ENCODE measurements around the gene PROSER2. TPM values are rescaled to one million over a fixed set of nuclear protein-coding genes. Genes with fewer than 3 reads are reported as not detected.
A peak's percentile ranks its signal among the peaks of the same experiment; 100 is the strongest.

The PROSER2 gene
- total and polyA plus RNA-seq, 3 experiments from 2014 or later: 1.5 to 2.4 (median 1.7) TPM

DNA sequence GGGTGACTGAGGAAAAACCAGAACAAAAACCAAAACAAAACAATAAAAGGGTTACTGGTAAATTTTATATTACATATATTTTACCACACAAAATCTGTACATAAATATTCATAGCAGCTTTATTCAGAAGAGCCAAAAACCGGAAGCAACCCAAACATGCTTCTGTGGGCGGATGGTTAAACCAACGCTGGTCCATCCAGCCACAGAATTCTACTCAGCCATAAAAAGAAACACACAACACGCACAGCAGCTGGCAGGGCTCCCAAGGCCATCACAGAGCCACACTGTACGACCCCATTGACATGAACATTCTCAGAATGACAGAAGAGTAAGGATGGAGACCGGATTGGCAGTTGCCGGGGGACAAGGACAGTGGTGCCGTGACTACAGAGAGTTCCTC lies 83.6 kb downstream of the PROSER2 start:
- no peak for DNase-seq
- Histone ChIP-seq H3K4me1 (ENCODE audit: insufficient read depth, low read length) (no peaks in the 10 kb centered on the region), H3K36me3 (ENCODE audit: insufficient read depth, low read length) (no peaks in the 10 kb centered on the region), H3K4me3 (ENCODE audit: low read length) (no peak overlapping the region), H3K27ac (ENCODE audit: low read depth, low read length) (no peak overlapping the region), H3K9me3 (ENCODE audit: low read length) (no peaks in the 10 kb centered on the region), H3K27me3 (ENCODE audit: insufficient read depth, low read length, poor library complexity, severe bottlenecking) (no peaks in the 10 kb centered on the region)
- CTCF ChIA-PET: no interaction called here
- Mint-ChIP-seq H3K4me1 (peaks cover 1 to 5% (median 3%) of the 10 kb centered on the region in 3 donors), H3K9me3 (no peaks in the 10 kb centered on the region), H3K4me3 (no peak overlapping the region), H3K27me3 (peaks cover 3 to 12% of the 10 kb centered on the region in 2 donors), H3K27ac (no peak overlapping the region), H3K36me3 (peaks cover 0 to 2% (median 0%) of the 10 kb centered on the region in 3 donors)
- POLR2A ChIA-PET: no interaction called here

DNA sequence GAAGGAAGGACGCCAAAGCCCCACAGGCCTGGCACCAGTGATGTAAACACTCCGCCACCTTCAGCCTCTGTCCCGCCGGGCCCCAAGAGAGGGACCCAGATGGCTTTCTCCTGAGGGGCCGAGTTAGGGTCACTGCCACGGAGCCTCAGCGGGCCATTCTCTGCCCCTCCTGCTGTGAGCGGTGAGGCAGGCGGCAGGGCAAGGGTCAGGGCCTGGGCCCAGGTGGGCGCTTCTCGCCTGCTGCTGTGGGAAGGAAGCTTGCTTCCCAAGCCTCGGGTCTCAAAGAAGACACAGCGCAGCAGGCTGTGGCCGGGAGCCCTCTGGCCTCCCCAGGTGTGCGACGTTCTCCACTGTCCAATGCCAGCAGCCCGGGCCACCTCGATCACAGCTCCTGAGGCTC lies 84.8 kb downstream of the PROSER2 start:
- H3K27me3 Mint-ChIP-seq: peaks cover 0 to 6% of the 10 kb centered on the region in 2 donors
- Histone ChIP-seq H3K9me3 (ENCODE audit: low read length) (no peaks in the 10 kb centered on the region), H3K4me3 (ENCODE audit: low read length) (no peak overlapping the region), H3K36me3 (ENCODE audit: insufficient read depth, low read length) (no peaks in the 10 kb centered on the region), H3K27me3 (ENCODE audit: insufficient read depth, low read length, poor library complexity, severe bottlenecking) (no peaks in the 10 kb centered on the region), H3K4me1 (ENCODE audit: insufficient read depth, low read length) (no peaks in the 10 kb centered on the region), H3K27ac (ENCODE audit: low read depth, low read length) (no peak overlapping the region)
- ChIA-PET POLR2A (no interaction called here), CTCF (no interaction called here)
- DNase-seq: no peak
- peaks cover 0 to 2% (median 0%) of the 10 kb centered on the region in 3 donors for H3K36me3 Mint-ChIP-seq
- no peak overlapping the region for H3K4me3 Mint-ChIP-seq
- H3K4me1 Mint-ChIP-seq: peaks cover 1 to 5% (median 3%) of the 10 kb centered on the region in 3 donors
- no peaks in the 10 kb centered on the region for H3K9me3 Mint-ChIP-seq
- no peak overlapping the region for H3K27ac Mint-ChIP-seq

DNA sequence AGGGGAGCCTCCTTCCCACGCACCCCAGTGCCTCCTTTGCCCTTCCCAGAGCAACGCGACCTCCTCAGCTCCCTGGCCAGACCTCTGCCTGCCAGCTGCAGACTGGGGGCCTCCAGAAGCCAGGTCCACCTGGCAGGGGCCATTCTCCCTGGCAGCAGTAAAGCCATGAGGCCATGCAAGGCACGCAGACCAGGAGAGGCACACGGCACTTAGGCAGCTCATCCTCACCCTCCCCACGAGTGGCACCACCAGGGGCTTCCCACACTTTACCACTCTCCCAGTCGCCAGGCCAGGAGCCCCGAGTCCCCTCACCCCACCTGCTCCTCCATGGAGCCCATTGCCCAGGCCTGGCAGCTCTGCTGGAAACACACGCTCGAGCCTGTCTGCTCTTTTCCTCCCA lies 85.4 kb downstream of the PROSER2 start:
- POLR2A ChIA-PET: no interaction called here
- Mint-ChIP-seq H3K27me3 (peaks cover 0 to 6% of the 10 kb centered on the region in 2 donors), H3K4me3 (no peak overlapping the region), H3K36me3 (peaks cover 0 to 2% (median 0%) of the 10 kb centered on the region in 3 donors), H3K4me1 (peaks cover 1 to 5% (median 3%) of the 10 kb centered on the region in 3 donors), H3K9me3 (no peaks in the 10 kb centered on the region), H3K27ac (peak overlapping the region in 1 of 8 donors; percentile 60)
- Histone ChIP-seq H3K27ac (ENCODE audit: low read depth, low read length) (no peak overlapping the region), H3K36me3 (ENCODE audit: insufficient read depth, low read length) (no peaks in the 10 kb centered on the region), H3K9me3 (ENCODE audit: low read length) (no peaks in the 10 kb centered on the region), H3K4me1 (ENCODE audit: insufficient read depth, low read length) (no peaks in the 10 kb centered on the region), H3K27me3 (ENCODE audit: insufficient read depth, low read length, poor library complexity, severe bottlenecking) (no peaks in the 10 kb centered on the region), H3K4me3 (ENCODE audit: low read length) (no peak overlapping the region)
- CTCF ChIA-PET: no interaction called here
- DNase-seq: no peak

DNA sequence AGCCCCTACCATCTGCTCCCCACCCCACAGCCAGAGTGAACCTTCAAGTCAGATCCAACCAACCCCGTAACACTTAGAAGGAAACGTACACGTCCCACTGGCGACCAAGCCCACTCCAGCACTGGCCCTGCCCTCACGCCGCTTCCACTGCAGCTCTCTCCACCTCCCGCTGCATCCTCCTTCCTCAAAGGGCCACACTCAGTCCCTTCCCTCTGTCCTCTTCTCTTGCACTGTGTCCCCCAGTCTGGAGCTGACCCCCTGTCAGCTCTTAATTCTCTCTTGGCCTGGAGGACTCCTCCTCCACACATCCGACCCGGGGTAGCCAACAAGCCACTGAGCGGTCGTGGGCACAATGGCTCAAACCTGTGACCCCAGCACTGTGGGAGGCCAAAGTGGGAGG lies 85.8 kb downstream of the PROSER2 start:
- DNase-seq: no peak
- no peaks in the 10 kb centered on the region for H3K4me1 ChIP-seq (ENCODE audit: insufficient read depth, low read length)
- H3K27ac ChIP-seq (ENCODE audit: low read depth, low read length): no peak overlapping the region
- no peaks in the 10 kb centered on the region for H3K9me3 ChIP-seq (ENCODE audit: low read length)
- ChIA-PET POLR2A (no interaction called here), CTCF (no interaction called here)
- no peaks in the 10 kb centered on the region for H3K9me3 Mint-ChIP-seq
- no peak overlapping the region for H3K4me3 ChIP-seq (ENCODE audit: low read length)
- no peaks in the 10 kb centered on the region for H3K36me3 ChIP-seq (ENCODE audit: insufficient read depth, low read length)
- peaks cover 0 to 2% (median 0%) of the 10 kb centered on the region in 3 donors for H3K36me3 Mint-ChIP-seq
- H3K4me3 Mint-ChIP-seq: no peak overlapping the region
- H3K27me3 Mint-ChIP-seq: peaks cover 0 to 6% of the 10 kb centered on the region in 2 donors
- H3K4me1 Mint-ChIP-seq: peaks cover 1 to 5% (median 3%) of the 10 kb centered on the region in 3 donors
- H3K27me3 ChIP-seq (ENCODE audit: insufficient read depth, low read length, poor library complexity, severe bottlenecking): no peaks in the 10 kb centered on the region
- peak overlapping the region in 1 of 8 donors; percentile 19 for H3K27ac Mint-ChIP-seq

DNA sequence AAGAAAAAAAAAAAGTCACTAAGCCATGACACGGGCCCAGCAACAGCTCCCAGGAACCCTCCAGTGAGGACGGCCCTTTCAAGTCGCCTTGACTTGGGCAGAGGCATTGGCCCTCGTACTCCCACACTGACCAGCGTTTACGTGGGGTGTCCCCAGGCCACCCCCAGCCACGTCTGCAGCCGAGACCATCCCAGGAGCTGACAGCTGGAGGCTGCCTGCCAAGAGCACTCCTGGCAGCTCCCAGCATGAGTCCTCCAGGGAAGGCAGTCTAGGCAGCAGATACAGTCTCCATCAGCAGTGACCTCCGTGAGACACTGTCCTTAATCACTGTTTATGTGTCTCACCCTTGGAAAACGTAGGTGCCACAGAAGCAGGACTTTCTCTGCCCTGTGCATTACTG lies 86.5 kb downstream of the PROSER2 start:
- Mint-ChIP-seq H3K27ac (no peak overlapping the region), H3K27me3 (peaks cover 0 to 6% of the 10 kb centered on the region in 2 donors), H3K4me3 (no peak overlapping the region), H3K36me3 (peaks cover 0 to 2% (median 0%) of the 10 kb centered on the region in 3 donors), H3K4me1 (peaks cover 1 to 5% (median 3%) of the 10 kb centered on the region in 3 donors), H3K9me3 (no peaks in the 10 kb centered on the region)
- H3K36me3 ChIP-seq (ENCODE audit: insufficient read depth, low read length): no peaks in the 10 kb centered on the region
- no peaks in the 10 kb centered on the region for H3K4me1 ChIP-seq (ENCODE audit: insufficient read depth, low read length)
- no peak overlapping the region for H3K4me3 ChIP-seq (ENCODE audit: low read length)
- no peaks in the 10 kb centered on the region for H3K9me3 ChIP-seq (ENCODE audit: low read length)
- POLR2A ChIA-PET: no interaction called here
- DNase-seq: no peak
- H3K27me3 ChIP-seq (ENCODE audit: insufficient read depth, low read length, poor library complexity, severe bottlenecking): no peaks in the 10 kb centered on the region
- CTCF ChIA-PET: no interaction called here
- H3K27ac ChIP-seq (ENCODE audit: low read depth, low read length): no peak overlapping the region

DNA sequence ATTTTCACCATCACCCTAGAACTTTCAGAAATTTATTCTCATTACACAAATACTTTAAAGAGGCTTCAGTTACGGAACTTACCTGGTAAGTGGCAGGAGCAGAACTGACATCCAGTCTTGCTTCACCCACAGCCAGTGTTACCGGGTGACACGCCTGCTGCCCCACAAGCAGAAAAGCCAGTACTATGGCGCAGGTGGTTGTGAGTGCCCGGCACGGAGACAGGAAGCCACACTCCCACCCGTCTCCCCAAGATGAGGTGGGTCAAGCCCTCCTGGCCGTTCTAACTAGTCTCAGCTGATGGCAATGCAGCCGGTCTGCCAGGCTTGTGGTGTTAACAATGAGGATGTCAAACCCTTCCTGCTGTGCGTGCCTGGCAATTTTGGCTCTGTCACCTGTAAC lies 86.9 kb downstream of the PROSER2 start:
- no peak overlapping the region for H3K27ac ChIP-seq (ENCODE audit: low read depth, low read length)
- POLR2A ChIA-PET: no interaction called here
- H3K27me3 ChIP-seq (ENCODE audit: insufficient read depth, low read length, poor library complexity, severe bottlenecking): no peaks in the 10 kb centered on the region
- CTCF ChIA-PET: no interaction called here
- H3K36me3 ChIP-seq (ENCODE audit: insufficient read depth, low read length): no peaks in the 10 kb centered on the region
- no peaks in the 10 kb centered on the region for H3K9me3 Mint-ChIP-seq
- H3K27ac Mint-ChIP-seq: no peak overlapping the region
- H3K27me3 Mint-ChIP-seq: peaks cover 0 to 6% of the 10 kb centered on the region in 2 donors
- peaks cover 0 to 2% (median 0%) of the 10 kb centered on the region in 3 donors for H3K36me3 Mint-ChIP-seq
- H3K9me3 ChIP-seq (ENCODE audit: low read length): no peaks in the 10 kb centered on the region
- no peak overlapping the region for H3K4me3 ChIP-seq (ENCODE audit: low read length)
- peaks cover 1 to 5% (median 3%) of the 10 kb centered on the region in 3 donors for H3K4me1 Mint-ChIP-seq
- H3K4me1 ChIP-seq (ENCODE audit: insufficient read depth, low read length): no peaks in the 10 kb centered on the region
- DNase-seq: no peak
- no peak overlapping the region for H3K4me3 Mint-ChIP-seq

DNA sequence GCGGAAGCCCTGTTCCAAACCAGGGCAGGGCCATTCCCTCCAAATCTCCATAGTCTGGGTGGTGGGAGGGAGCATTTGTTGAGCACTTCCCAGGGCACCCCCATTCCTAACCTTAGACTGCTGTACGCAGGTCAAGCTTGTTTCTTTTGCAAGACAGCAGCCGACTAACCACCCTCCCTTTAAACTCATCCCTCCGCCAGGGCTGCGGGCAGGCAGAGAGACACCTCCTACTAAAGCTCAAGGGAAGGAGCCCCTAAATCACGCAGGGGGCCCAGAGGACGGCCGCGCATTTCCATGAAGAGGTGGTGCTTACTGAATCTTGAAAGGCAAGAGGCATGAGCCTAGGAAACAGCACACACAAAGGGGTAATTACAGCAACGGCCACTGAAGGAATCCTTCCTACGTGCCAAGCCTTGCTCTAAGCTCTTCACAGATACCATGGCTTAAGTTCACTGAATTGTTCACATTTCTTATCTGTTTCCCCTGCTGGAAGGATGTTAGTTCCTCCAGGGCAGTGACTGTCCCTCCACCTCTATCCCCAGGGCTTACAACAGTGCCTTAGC lies 90.0 kb downstream of the PROSER2 start:
- no peak overlapping the region for H3K4me3 ChIP-seq (ENCODE audit: low read length)
- H3K9me3 ChIP-seq (ENCODE audit: low read length): no peaks in the 10 kb centered on the region
- no peak overlapping the region for H3K4me3 Mint-ChIP-seq
- no peaks in the 10 kb centered on the region for H3K36me3 Mint-ChIP-seq
- DNase-seq: no peak
- H3K27me3 ChIP-seq (ENCODE audit: insufficient read depth, low read length, poor library complexity, severe bottlenecking): no peaks in the 10 kb centered on the region
- no peaks in the 10 kb centered on the region for H3K36me3 ChIP-seq (ENCODE audit: insufficient read depth, low read length)
- ChIA-PET CTCF (interaction anchor here (1.0 kb wide), 1 partner anchor 9 kb away, joined by 3 read pairs; no protein-coding TSS in a partner anchor), POLR2A (interaction anchor here (0.6 kb wide), 1 partner anchor 90 kb away, joined by 3 read pairs; the partner anchor contains the start of gene PROSER2)
- no peak overlapping the region for H3K27ac Mint-ChIP-seq
- H3K4me1 Mint-ChIP-seq: no peaks in the 10 kb centered on the region
- no peak overlapping the region for H3K27ac ChIP-seq (ENCODE audit: low read depth, low read length)
- H3K27me3 Mint-ChIP-seq: peaks cover 0 to 6% of the 10 kb centered on the region in 2 donors
- H3K9me3 Mint-ChIP-seq: no peaks in the 10 kb centered on the region
- no peaks in the 10 kb centered on the region for H3K4me1 ChIP-seq (ENCODE audit: insufficient read depth, low read length)

DNA sequence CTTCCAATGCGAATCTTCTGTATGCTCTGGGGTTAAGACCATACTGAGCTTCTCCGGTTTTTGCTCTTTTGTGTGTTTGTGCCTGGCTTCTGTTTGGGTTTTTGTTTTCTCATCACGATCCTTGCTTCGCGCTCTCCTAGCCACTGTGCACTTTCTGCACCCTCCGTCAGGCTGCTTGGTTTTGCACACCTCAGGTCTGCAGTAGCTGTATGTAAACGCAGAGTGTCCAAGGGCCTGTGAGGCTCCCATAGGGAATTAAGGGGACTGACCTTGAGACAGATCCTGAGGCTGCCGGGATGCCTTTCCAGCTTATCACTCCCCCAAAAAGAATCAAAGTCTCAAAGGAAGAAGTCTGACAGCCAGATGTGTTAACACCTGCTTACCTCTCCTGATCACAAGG lies 95.2 kb downstream of the PROSER2 start:
- CTCF ChIA-PET: no interaction called here
- POLR2A ChIA-PET: no interaction called here

More for the DNA sequence above, 95.2 kb downstream of the PROSER2 start:
- no peak overlapping the region for H3K27ac ChIP-seq (ENCODE audit: low read depth, low read length)
- no peaks in the 10 kb centered on the region for H3K27me3 ChIP-seq (ENCODE audit: insufficient read depth, low read length, poor library complexity, severe bottlenecking)
- Mint-ChIP-seq H3K4me3 (no peak overlapping the region), H3K27me3 (no peaks in the 10 kb centered on the region), H3K36me3 (peaks cover 11 to 41% (median 12%) of the 10 kb centered on the region in 3 donors), H3K27ac (peak overlapping the region in 2 of 8 donors; percentile 1 to 41), H3K4me1 (no peaks in the 10 kb centered on the region), H3K9me3 (no peaks in the 10 kb centered on the region)
- H3K9me3 ChIP-seq (ENCODE audit: low read length): no peaks in the 10 kb centered on the region
- no peaks in the 10 kb centered on the region for H3K4me1 ChIP-seq (ENCODE audit: insufficient read depth, low read length)
- no peak overlapping the region for H3K4me3 ChIP-seq (ENCODE audit: low read length)
- no peak for DNase-seq
- peaks cover 23% of the 10 kb centered on the region for H3K36me3 ChIP-seq (ENCODE audit: insufficient read depth, low read length)
